Right atrium auricular region (tissue), 2 donors: ENCODE data around the gene ADPRM. TPM values are rescaled to one million over a fixed set of nuclear protein-coding genes. Genes with fewer than 3 reads are reported as not detected.

ENCODE experiments used
- DNase-seq: peaks from one replicate; pipeline ENCODE4 v3.0.0-alpha.2; 2019; ENCODE audit warnings: low spot score
- H3K27ac ChIP-seq, 2 donors: fragments of 200-600 bp; sonication (generic); 1 replicate in 1 of 2; 2 replicates in 1 of 2; pipeline ENCODE4 v1.5.1; 2016 to 2019
- H3K27me3 ChIP-seq, 2 donors: fragments of 200-600 bp; sonication (generic); one replicate each; pipeline versions ENCODE4 v1.5.1 to v1.6.0; 2017 to 2019
- H3K36me3 ChIP-seq: fragments of 200-600 bp; sonication (generic); one replicate; pipeline ENCODE4 v1.5.1; 2016
- H3K4me1 ChIP-seq, 2 donors: fragments of 200-600 bp; sonication (generic); one replicate each; pipeline versions ENCODE4 v1.5.1 to v1.6.0; 2017 to 2019
- H3K4me3 ChIP-seq, 2 donors: fragments of 200-600 bp; sonication (generic); 1 replicate in 1 of 2; 2 replicates in 1 of 2; pipeline ENCODE4 v1.5.1; 2017 to 2019; ENCODE audit warnings: mild to moderate bottlenecking in 1 of 2, moderate library complexity in 1 of 2
- H3K9me3 ChIP-seq, 2 donors: fragments of 200-600 bp; sonication (generic); one replicate each; pipeline ENCODE4 v1.5.1; 2019
- CTCF ChIP-seq, 2 donors: fragments of 200-600 bp; sonication (generic); IDR thresholded peaks; one replicate each; pipeline ENCODE4 v1.5.1; 2019; ENCODE audit warnings: antibody characterized with exemption in 2 of 2
- total RNA-seq, 2 donors: library from RNA; depleted of rRNA; stranded (reverse); fragments of >200 nt; gene quantifications; one replicate each; pipeline ENCODE4 v1.1.0, GENCODE V29; 2016

Gene ADPRM
- total RNA-seq, 2 donors from 2014 or later: 2.4 to 3.8 TPM

DNA sequence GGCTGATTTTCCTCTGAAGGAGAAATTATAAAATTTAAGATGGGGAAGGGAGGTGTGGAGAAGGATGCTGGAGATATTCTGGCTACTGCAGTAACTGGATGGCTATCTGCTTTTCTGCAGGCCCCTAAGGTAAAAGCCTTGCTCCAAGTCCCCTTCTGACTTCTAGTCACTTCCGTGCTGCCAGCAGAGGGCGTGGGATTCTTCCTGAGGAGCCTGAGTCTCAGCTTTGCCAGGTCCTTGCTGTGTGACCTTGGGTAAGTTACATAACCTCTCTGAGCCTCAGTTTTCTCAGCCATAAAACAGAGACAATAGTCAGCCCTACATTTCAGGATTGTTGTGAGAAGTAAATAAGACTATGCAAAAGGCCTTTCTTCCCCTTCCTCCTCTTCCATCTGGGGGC is 56.7 kb downstream of the ADPRM start:
- no peaks in the 10 kb centered on the region for H3K36me3 ChIP-seq
- no peaks in the 10 kb centered on the region for H3K9me3 ChIP-seq
- H3K4me1 ChIP-seq: no peaks in the 10 kb centered on the region
- no peak overlapping the region for H3K27ac ChIP-seq
- no peak for TF ChIP-seq CTCF (IDR thresholded peaks at IDR 0.05)
- no peaks in the 10 kb centered on the region for H3K27me3 ChIP-seq
- DNase-seq: no peak
- no peak overlapping the region for H3K4me3 ChIP-seq

GRCh38 chr17:10754861-10755591 is 57.6 kb downstream of the ADPRM start:
- Histone ChIP-seq H3K27me3 (no peaks in the 10 kb centered on the region), H3K4me1 (no peaks in the 10 kb centered on the region), H3K4me3 (no peak overlapping the region), H3K36me3 (no peaks in the 10 kb centered on the region), H3K27ac (no peak overlapping the region), H3K9me3 (no peaks in the 10 kb centered on the region)
- DNase-seq: no peak
- TF ChIP-seq CTCF (IDR thresholded peaks at IDR 0.05): no peak

DNA sequence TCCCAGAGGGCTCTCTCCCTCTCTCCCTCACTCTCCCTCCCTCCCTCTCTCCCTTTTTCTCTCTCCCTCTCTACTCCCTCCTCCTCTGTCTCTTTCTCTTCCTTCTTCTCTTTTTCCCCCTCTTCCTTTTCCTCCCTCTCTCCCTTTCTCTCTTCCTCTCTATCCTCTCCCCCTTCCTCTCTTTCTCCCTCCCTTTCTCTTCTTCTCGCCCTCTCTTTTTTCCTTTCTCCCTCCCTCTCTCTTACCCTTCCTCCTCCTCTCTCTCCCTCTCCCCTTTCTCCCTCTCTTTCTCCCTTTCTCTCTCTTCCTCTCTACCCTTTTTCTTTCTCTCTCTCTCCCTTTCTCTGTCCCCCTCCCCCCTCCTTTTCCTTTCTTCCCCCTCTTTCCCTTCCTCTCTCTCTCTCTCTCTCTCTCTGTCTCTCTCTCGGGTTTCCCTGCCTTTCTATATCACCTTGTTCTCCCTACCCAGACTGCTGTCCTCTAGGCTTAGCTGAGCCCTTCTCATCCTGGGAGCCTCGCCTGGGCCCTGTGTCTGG is 58.3 kb downstream of the ADPRM start:
- Histone ChIP-seq H3K36me3 (no peaks in the 10 kb centered on the region), H3K27ac (no peak overlapping the region), H3K4me3 (no peak overlapping the region), H3K27me3 (no peaks in the 10 kb centered on the region), H3K4me1 (no peaks in the 10 kb centered on the region), H3K9me3 (no peaks in the 10 kb centered on the region)
- no peak for TF ChIP-seq CTCF (IDR thresholded peaks at IDR 0.05)
- no peak for DNase-seq

GRCh38 chr17:10756185-10756584 is 58.8 kb downstream of the ADPRM start:
- H3K4me1 ChIP-seq: no peaks in the 10 kb centered on the region
- no peaks in the 10 kb centered on the region for H3K9me3 ChIP-seq
- H3K4me3 ChIP-seq: no peak overlapping the region
- no peaks in the 10 kb centered on the region for H3K36me3 ChIP-seq
- H3K27ac ChIP-seq: no peak overlapping the region
- no peak for DNase-seq
- H3K27me3 ChIP-seq: no peaks in the 10 kb centered on the region
- no peak for TF ChIP-seq CTCF (IDR thresholded peaks at IDR 0.05)

DNA sequence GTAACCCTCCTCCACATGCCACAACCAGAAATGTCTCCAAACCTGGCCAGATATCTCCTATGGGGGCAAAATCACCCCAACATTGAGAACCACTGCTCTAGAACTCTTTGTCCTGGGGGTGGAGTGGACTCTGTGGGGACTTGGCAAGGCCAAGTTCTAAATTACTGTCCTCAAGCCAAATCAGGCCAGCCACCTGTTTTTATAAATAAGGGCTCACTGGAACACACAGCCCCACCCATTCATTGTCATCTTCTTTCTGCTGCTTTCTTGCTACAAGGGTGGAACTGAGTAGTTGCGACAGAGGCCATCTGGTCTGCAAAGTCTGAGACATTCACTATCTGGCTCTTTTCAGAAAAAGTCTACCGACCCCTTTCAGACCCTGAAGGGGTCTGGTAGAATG is 59.2 kb downstream of the ADPRM start:
- H3K9me3 ChIP-seq: no peaks in the 10 kb centered on the region
- no peaks in the 10 kb centered on the region for H3K36me3 ChIP-seq
- H3K4me3 ChIP-seq: no peak overlapping the region
- no peaks in the 10 kb centered on the region for H3K4me1 ChIP-seq
- no peak overlapping the region for H3K27ac ChIP-seq
- TF ChIP-seq CTCF (IDR thresholded peaks at IDR 0.05): no peak
- no peak for DNase-seq
- H3K27me3 ChIP-seq: no peaks in the 10 kb centered on the region

DNA sequence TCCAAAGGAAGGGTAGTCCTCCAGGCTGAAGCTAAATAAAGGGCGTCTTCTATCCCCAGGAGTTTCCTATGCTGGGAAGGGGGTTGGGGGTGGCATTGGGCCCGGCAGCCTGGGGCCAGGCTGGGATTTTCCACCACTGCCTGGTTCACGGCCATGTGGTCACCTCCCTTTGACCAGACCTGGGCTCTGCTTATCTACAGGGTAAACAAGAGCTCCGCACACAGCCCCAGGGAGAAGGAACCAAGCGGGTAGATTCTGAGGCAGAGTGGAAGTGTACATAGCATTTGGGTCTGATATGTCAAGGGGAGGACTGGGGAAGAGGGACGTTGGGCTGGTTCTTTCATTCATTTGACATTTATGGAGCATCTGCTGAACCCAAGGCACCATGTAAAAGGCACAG is 59.7 kb downstream of the ADPRM start:
- no peaks in the 10 kb centered on the region for H3K36me3 ChIP-seq
- H3K4me3 ChIP-seq: no peak overlapping the region
- no peak for TF ChIP-seq CTCF (IDR thresholded peaks at IDR 0.05)
- no peaks in the 10 kb centered on the region for H3K27me3 ChIP-seq
- H3K4me1 ChIP-seq: no peaks in the 10 kb centered on the region
- DNase-seq: no peak
- H3K9me3 ChIP-seq: no peaks in the 10 kb centered on the region
- no peak overlapping the region for H3K27ac ChIP-seq
